Erythroblast (primary cell): ENCODE measurements around the gene LIX1.
A peak's percentile ranks its signal among the peaks of the same experiment; 100 is the strongest.
"Not testable (repeated sequence)": the region's sequence is repeated elsewhere in the genome, so short reads cannot be mapped to it uniquely, and the experiment has no call there.

ENCODE experiments used
- DNase-seq, 2 experiments: peaks; one replicate each; lab custom pipeline; 2025; lab: John Stamatoyannopoulos, UW
- GATA1 ChIP-seq: IDR thresholded peaks from 2 replicates; pipeline ENCODE4 v1.6.1; 2011; ENCODE audit warnings: low read depth, mild to moderate bottlenecking, control low read depth, low read length, moderate library complexity
- POLR2A ChIP-seq: IDR thresholded peaks from 2 replicates; pipeline ENCODE4 v1.6.1; 2011; ENCODE audit warnings: mild to moderate bottlenecking, low read length

Gene LIX1

GRCh38 chr5:97089149-97089801, 53.1 kb downstream of the LIX1 start:
- TF ChIP-seq GATA1 (no peak), POLR2A (no peak)
- DNase-seq, result peak in 1 of 2 experiments; percentile 21

GRCh38 chr5:97088774-97089148, 53.6 kb downstream of the LIX1 start:
- peak; percentile 40 to 53 for DNase-seq
- TF ChIP-seq GATA1 (no peak), POLR2A (no peak)

- DNase-seq, result no peak
- no peak for TF ChIP-seq POLR2A
- TF ChIP-seq GATA1, result no peak
Measured at GRCh38 chr5:97087138-97087537, 55.3 kb downstream of the LIX1 start.

- TF ChIP-seq POLR2A, result no peak
- TF ChIP-seq GATA1, result no peak
Measured at GRCh38 chr5:97085459-97086181, 56.8 kb downstream of the LIX1 start.

GRCh38 chr5:97084782-97085458, 57.5 kb downstream of the LIX1 start:
- not testable (repeated sequence) for DNase-seq

More at GRCh38 chr5:97085459-97086181, 56.8 kb downstream of the LIX1 start:
- DNase-seq, result no peak

GRCh38 chr5:97078958-97079743, 63.3 kb downstream of the LIX1 start:
- no peak for DNase-seq
- no peak for TF ChIP-seq GATA1
- TF ChIP-seq POLR2A, result no peak

- DNase-seq, result no peak
- TF ChIP-seq POLR2A (no peak), GATA1 (no peak)
Measured at GRCh38 chr5:97077246-97077645, 65.2 kb downstream of the LIX1 start.

GRCh38 chr5:97076098-97076497, 66.3 kb downstream of the LIX1 start:
- no peak for TF ChIP-seq POLR2A
- no peak for TF ChIP-seq GATA1

GRCh38 chr5:97075649-97076048, 66.8 kb downstream of the LIX1 start:
- DNase-seq, result no peak
- no peak for TF ChIP-seq POLR2A
- no peak for TF ChIP-seq GATA1

More at GRCh38 chr5:97076098-97076497, 66.3 kb downstream of the LIX1 start:
- no peak for DNase-seq

GRCh38 chr5:97074859-97075489, 67.4 kb downstream of the LIX1 start:
- no peak for DNase-seq
- TF ChIP-seq GATA1, result no peak
- no peak for TF ChIP-seq POLR2A

GRCh38 chr5:97073420-97073819, 69.0 kb downstream of the LIX1 start:
- TF ChIP-seq POLR2A (no peak), GATA1 (no peak)

GRCh38 chr5:97072696-97073095, 69.7 kb downstream of the LIX1 start:
- TF ChIP-seq POLR2A, result no peak
- no peak for TF ChIP-seq GATA1
- no peak for DNase-seq

More at GRCh38 chr5:97073420-97073819, 69.0 kb downstream of the LIX1 start:
- DNase-seq, result no peak

GRCh38 chr5:97071993-97072392, 70.4 kb downstream of the LIX1 start:
- TF ChIP-seq GATA1, result no peak
- no peak for TF ChIP-seq POLR2A
- DNase-seq, result no peak

- TF ChIP-seq POLR2A, result no peak
- no peak for TF ChIP-seq GATA1
- no peak for DNase-seq
Measured at GRCh38 chr5:97071101-97071500, 71.3 kb downstream of the LIX1 start.
